GM12878 (cell line): Measurements from ENCODE around the gene TXNRD3. TPM values are rescaled to one million over a fixed set of nuclear protein-coding genes. Genes with fewer than 3 reads are reported as not detected.
A peak's percentile ranks its signal among the peaks of the same experiment; 100 is the strongest.

ENCODE experiments used
- BACH1 ChIP-seq: fragments of 450-650 bp; IDR thresholded peaks from 2 replicates; pipeline ENCODE4 v1.6.1; 2017; ENCODE audit warnings: mild to moderate bottlenecking, borderline replicate concordance
- FOXM1 ChIP-seq: IDR thresholded peaks from 2 replicates; pipeline ENCODE4 v1.6.1; 2012; ENCODE audit warnings: low read depth, mild to moderate bottlenecking, inconsistent platforms, low read length, moderate library complexity
- HCFC1 ChIP-seq: fragments of 150-350 bp; IDR thresholded peaks from 2 replicates; pipeline ENCODE4 v1.6.1; 2014; ENCODE audit warnings: low read length
- MEF2A ChIP-seq: IDR thresholded peaks from 2 replicates; pipeline ENCODE4 v1.6.1; 2011; ENCODE audit warnings: low read depth, mild to moderate bottlenecking, low read length, moderate library complexity; ENCODE audit not compliant: insufficient read depth
- RAD21 ChIP-seq: IDR thresholded peaks from 2 replicates; pipeline ENCODE4 v1.6.1; 2011; ENCODE audit warnings: mild to moderate bottlenecking, low read depth, low read length, moderate library complexity; ENCODE audit not compliant: insufficient read depth
- YY1 ChIP-seq: IDR thresholded peaks from 2 replicates; pipeline ENCODE4 v1.6.1; 2011; ENCODE audit warnings: low read depth, mild to moderate bottlenecking, low read length
- polyA plus RNA-seq, 11 experiments: library from polyadenylated mRNA; depleted of rRNA in 4 of 11; unstranded in 6 of 11; stranded (reverse) in 5 of 11; fragments of >200 nt; fragmentation: Nextera tagmentation in 4 of 11; fragmentation: Illumina TruSeq in 1 of 11; extraction: Ambion mirVana in 4 of 11; extraction: Trizol in 1 of 11; gene quantifications; 1 replicate in 1 of 11; 2 replicates in 10 of 11; pipeline versions ENCODE4 v1.2.1 to v1.2.3, GENCODE V29; 2011 to 2016; ENCODE audit warnings: inconsistent platforms in 2 of 11, missing spikeins in 2 of 11, low read depth in 1 of 11
- total RNA-seq, 4 experiments: library from RNA; depleted of rRNA in 3 of 4; stranded (reverse); fragments of >200 nt in 3 of 4; fragmentation: Illumina TruSeq in 1 of 4; extraction: Trizol in 1 of 4; gene quantifications; 2 replicates each; pipeline versions ENCODE4 v1.2.1 to v1.2.3, GENCODE V29; 2013 to 2021
- TF ChIP-seq, protein P1 (sequence below): fragments of 450-650 bp; IDR thresholded peaks from 2 replicates; pipeline ENCODE4 v1.6.1; 2016; ENCODE audit warnings: mild to moderate bottlenecking
- TF ChIP-seq, protein P2 (sequence below), 3 experiments: IDR thresholded peaks in 2 of 3; conservative IDR thresholded peaks in 1 of 3; 2 replicates each; pipeline ENCODE4 v1.5.1; 2011; ENCODE audit warnings: low read depth in 3 of 3, low read length in 3 of 3, mild to moderate bottlenecking in 3 of 3, control low read depth in 2 of 3, moderate library complexity in 2 of 3, inconsistent platforms in 1 of 3, mixed read lengths in 1 of 3; ENCODE audit not compliant: control insufficient read depth in 2 of 3, insufficient read depth in 1 of 3; ENCODE audit errors: extremely low read depth in 1 of 3

TXNRD3 gene
- total and polyA plus RNA-seq, 10 of the 15 experiments (the other 5 are each of a cell fraction or from before 2014, with no cell fraction given) = not detected

DNA sequence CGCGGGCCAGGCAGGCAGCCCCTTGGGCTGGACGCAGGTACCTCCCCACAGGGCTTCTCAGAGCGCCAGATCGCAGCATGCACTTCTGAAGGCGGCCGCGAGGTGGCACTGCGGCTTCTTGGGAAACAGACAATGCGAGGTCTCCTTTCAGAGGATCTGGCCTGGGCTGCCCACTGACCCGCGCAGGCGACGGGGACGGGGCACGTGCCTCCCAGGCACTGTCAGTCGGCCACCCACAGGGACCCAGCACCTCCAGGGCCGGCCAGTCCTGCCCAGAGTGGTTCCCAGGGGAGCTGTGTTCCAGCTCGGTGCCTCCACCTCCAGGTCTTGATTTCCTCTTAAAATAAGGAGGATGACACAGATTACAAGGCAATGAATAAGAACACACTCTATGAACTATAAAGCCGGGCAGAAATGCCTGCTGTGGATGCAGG is 24.4 kb upstream of the TXNRD3 start (continued):
- TF ChIP-seq, protein P1, sequence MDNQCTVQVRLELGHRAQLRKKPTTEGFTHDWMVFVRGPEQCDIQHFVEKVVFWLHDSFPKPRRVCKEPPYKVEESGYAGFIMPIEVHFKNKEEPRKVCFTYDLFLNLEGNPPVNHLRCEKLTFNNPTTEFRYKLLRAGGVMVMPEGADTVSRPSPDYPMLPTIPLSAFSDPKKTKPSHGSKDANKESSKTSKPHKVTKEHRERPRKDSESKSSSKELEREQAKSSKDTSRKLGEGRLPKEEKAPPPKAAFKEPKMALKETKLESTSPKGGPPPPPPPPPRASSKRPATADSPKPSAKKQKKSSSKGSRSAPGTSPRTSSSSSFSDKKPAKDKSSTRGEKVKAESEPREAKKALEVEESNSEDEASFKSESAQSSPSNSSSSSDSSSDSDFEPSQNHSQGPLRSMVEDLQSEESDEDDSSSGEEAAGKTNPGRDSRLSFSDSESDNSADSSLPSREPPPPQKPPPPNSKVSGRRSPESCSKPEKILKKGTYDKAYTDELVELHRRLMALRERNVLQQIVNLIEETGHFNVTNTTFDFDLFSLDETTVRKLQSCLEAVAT = no peak
- no peak for TF ChIP-seq HCFC1
- TF ChIP-seq BACH1 = 0 out of 2 replicates have a peak, but pooled peaks have one; percentile 31
- peak; percentile 59; the same call in 1 of the 2 replicates for TF ChIP-seq YY1
- TF ChIP-seq MEF2A = no peak
- TF ChIP-seq RAD21 = peak; percentile 82
- no peak for TF ChIP-seq FOXM1
- TF ChIP-seq, protein P2, sequence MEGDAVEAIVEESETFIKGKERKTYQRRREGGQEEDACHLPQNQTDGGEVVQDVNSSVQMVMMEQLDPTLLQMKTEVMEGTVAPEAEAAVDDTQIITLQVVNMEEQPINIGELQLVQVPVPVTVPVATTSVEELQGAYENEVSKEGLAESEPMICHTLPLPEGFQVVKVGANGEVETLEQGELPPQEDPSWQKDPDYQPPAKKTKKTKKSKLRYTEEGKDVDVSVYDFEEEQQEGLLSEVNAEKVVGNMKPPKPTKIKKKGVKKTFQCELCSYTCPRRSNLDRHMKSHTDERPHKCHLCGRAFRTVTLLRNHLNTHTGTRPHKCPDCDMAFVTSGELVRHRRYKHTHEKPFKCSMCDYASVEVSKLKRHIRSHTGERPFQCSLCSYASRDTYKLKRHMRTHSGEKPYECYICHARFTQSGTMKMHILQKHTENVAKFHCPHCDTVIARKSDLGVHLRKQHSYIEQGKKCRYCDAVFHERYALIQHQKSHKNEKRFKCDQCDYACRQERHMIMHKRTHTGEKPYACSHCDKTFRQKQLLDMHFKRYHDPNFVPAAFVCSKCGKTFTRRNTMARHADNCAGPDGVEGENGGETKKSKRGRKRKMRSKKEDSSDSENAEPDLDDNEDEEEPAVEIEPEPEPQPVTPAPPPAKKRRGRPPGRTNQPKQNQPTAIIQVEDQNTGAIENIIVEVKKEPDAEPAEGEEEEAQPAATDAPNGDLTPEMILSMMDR (IDR thresholded peaks at IDR 0.05 in 2 of 3, conservative IDR thresholded peaks at IDR 0.05 in 1 of 3; ENCODE audit: control insufficient read depth in 2 of 3, extremely low read depth in 1 of 3, insufficient read depth in 1 of 3, low read depth in 3 of 3, low read length in 3 of 3) = peak; percentile 89 to 98 (median 94)
